Adrenal gland (tissue), 12 donors: ENCODE results near the gene PRR11. TPM values are rescaled to one million over a fixed set of nuclear protein-coding genes. Genes with fewer than 3 reads are reported as not detected.

Source experiments
- DNase-seq, 7 donors: peaks; one replicate each; pipeline ENCODE4 v3.0.0-alpha.2; 2019 to 2020
- H3K27ac ChIP-seq, 5 donors: fragments of 200-600 bp; sonication (generic) in 4 of 5; 1 replicate in 3 of 5; 2 replicates in 2 of 5; pipeline versions ENCODE4 v1.5.1 to v1.8.0; 2016 to 2020; ENCODE audit warnings: mild to moderate bottlenecking in 1 of 5
- H3K27me3 ChIP-seq: fragments of 200-600 bp; 2 replicates; pipeline ENCODE4 v1.8.0; 2021
- H3K36me3 ChIP-seq, 2 donors: fragments of 200-600 bp; replicated peaks in 1 of 2; 1 replicate in 1 of 2; 2 replicates in 1 of 2; pipeline versions ENCODE4 v1.5.1 to v1.8.0; 2018 to 2022
- H3K4me1 ChIP-seq, 2 donors: fragments of 200-600 bp; replicated peaks in 1 of 2; 1 replicate in 1 of 2; 2 replicates in 1 of 2; pipeline versions ENCODE4 v1.5.1 to v1.8.0; 2018 to 2021
- H3K4me3 ChIP-seq, 4 donors: fragments of 200-600 bp; sonication (generic) in 3 of 4; one replicate each; pipeline ENCODE4 v1.5.1; 2016 to 2018
- H3K9me3 ChIP-seq, 3 donors: fragments of 200-600 bp; sonication (generic) in 1 of 3; replicated peaks in 1 of 3; 1 replicate in 2 of 3; 2 replicates in 1 of 3; pipeline versions ENCODE4 v1.5.1 to v1.8.0; 2016 to 2021
- CTCF ChIP-seq, 6 experiments: fragments of 450-650 bp in 4 of 6; fragments of 200-600 bp in 2 of 6; sonication (generic) in 1 of 6; IDR thresholded peaks; 1 replicate in 5 of 6; 2 replicates in 1 of 6; pipeline versions ENCODE4 v1.5.1 to v1.8.0; 2016 to 2021; ENCODE audit warnings: antibody characterized with exemption in 6 of 6, mild to moderate bottlenecking in 2 of 6, moderate library complexity in 1 of 6
- POLR2A ChIP-seq, 2 donors: fragments of 450-650 bp; IDR thresholded peaks; one replicate each; pipeline ENCODE4 v1.6.1; 2017; ENCODE audit warnings: antibody characterized with exemption in 2 of 2, mild to moderate bottlenecking in 2 of 2, moderate library complexity in 1 of 2
- WGBS, 4 donors: extraction: QIAGEN DNeasy Blood & Tissue Kit in 2 of 4; methylation state at CpG; one replicate each; pipeline versions ENCODE4 v1.1.5 to v1.1.7; 2013 to 2017; 5-methylcytosine and 5-hydroxymethylcytosine counted together
- intact Hi-C, 2 donors: fragments of 100-400 bp; cut with DNase I; formaldehyde crosslinking; loops; one replicate each; pipeline versions ENCODE4 v1.14.1 to v1.15.0; 2022 to 2023
- polyA plus RNA-seq, 3 donors: library from polyadenylated mRNA; stranded (reverse); fragments of 200-250 nt in 2 of 3; fragments of 350-450 nt in 1 of 3; fragmentation: Illumina TruSeq in 1 of 3; extraction: RNeasy Lipid Tissue Mini Kit (QIAGEN cat#74804) in 1 of 3; gene quantifications; one replicate each; pipeline ENCODE4 v1.2.3, GENCODE V29; 2013 to 2014
- total RNA-seq, 9 donors: library from RNA; depleted of rRNA in 4 of 9; stranded (reverse); fragments of >200 nt in 4 of 9; fragments of 120-200 nt in 1 of 9; fragmentation: NEBNext Ultra II Directional in 1 of 9; extraction: Animal tissue kit (Norgen Biotek cat#: 25700) in 1 of 9; gene quantifications; one replicate each; pipeline versions ENCODE4 v1.1.0 to v1.2.4, GENCODE V29; 2013 to 2023
- donor health status: healthy with polysubstance abuse.
- donor health status: Bipolar disorder and iron deficiency.
- donor health status: DM: yes; HTN: yes; CAD: no.
- donor health status: DM: no; HTN: no; CAD: no.
- donor health status: DM: no; HTN: no; CAD: no.
- donor health status: DM: yes; HTN: yes; CAD: no.

Gene PRR11
- total and polyA plus RNA-seq, 12 donors = 0.16 to 5.7 (median 1.8) TPM

GRCh38 chr17:59190806-59191205, 35.3 kb downstream of the PRR11 start:
- WGBS, 4 donors = 71 to 79% (median 74%) methylated on average over 2 of the region's 2 CpGs
- Histone ChIP-seq H3K27me3 (no peaks in the 10 kb centered on the region), H3K4me1 (no peaks in the 10 kb centered on the region), H3K36me3 (no peaks in the 10 kb centered on the region), H3K4me3 (no peak overlapping the region), H3K27ac (no peak overlapping the region), H3K9me3 (no peaks in the 10 kb centered on the region)
- DNase-seq = no peak
- intact Hi-C loops = no loop called here
- TF ChIP-seq CTCF (IDR thresholded peaks at IDR 0.05) (no peak), POLR2A (IDR thresholded peaks at IDR 0.05) (no peak)

GRCh38 chr17:59193336-59193862, 37.9 kb downstream of the PRR11 start:
- Histone ChIP-seq H3K27me3 (no peaks in the 10 kb centered on the region), H3K4me1 (no peaks in the 10 kb centered on the region), H3K27ac (no peak overlapping the region), H3K9me3 (no peaks in the 10 kb centered on the region), H3K36me3 (no peaks in the 10 kb centered on the region), H3K4me3 (no peak overlapping the region)
- 89 to 96% (median 91%) methylated on average over 3 of the region's 3 CpGs for WGBS, 4 donors
- TF ChIP-seq CTCF (IDR thresholded peaks at IDR 0.05) = no peak
- no peak for TF ChIP-seq POLR2A (IDR thresholded peaks at IDR 0.05)
- no peak for DNase-seq
- intact Hi-C loops = no loop called here

GRCh38 chr17:59199398-59199797, 43.9 kb downstream of the PRR11 start:
- DNase-seq = peak in 1 of 7 donors; percentile 29
- intact Hi-C loops = no loop called here
- 87 to 97% (median 95%) methylated on average over 4 of the region's 4 CpGs for WGBS, 4 donors
- Histone ChIP-seq H3K27me3 (no peaks in the 10 kb centered on the region), H3K9me3 (no peaks in the 10 kb centered on the region), H3K36me3 (no peaks in the 10 kb centered on the region), H3K27ac (no peak overlapping the region), H3K4me3 (no peak overlapping the region), H3K4me1 (no peaks in the 10 kb centered on the region)
- TF ChIP-seq CTCF (IDR thresholded peaks at IDR 0.05) = no peak
- TF ChIP-seq POLR2A (IDR thresholded peaks at IDR 0.05) = no peak

GRCh38 chr17:59202320-59202719, 46.8 kb downstream of the PRR11 start:
- no peaks in the 10 kb centered on the region for H3K27me3 ChIP-seq
- no peak overlapping the region for H3K27ac ChIP-seq
- H3K9me3 ChIP-seq = no peaks in the 10 kb centered on the region
- TF ChIP-seq CTCF (IDR thresholded peaks at IDR 0.05) (no peak), POLR2A (IDR thresholded peaks at IDR 0.05) (no peak)
- no peaks in the 10 kb centered on the region for H3K4me1 ChIP-seq
- no peaks in the 10 kb centered on the region for H3K36me3 ChIP-seq
- H3K4me3 ChIP-seq = no peak overlapping the region
- DNase-seq = no peak
- intact Hi-C loops = no loop called here
- 92 to 100% (median 96%) methylated on average over 1 of the region's 1 CpG for WGBS, 4 donors
